ENCODE measurements around the gene PPIE. TPM values are rescaled to one million over a fixed set of nuclear protein-coding genes. Genes with fewer than 3 reads are reported as not detected.

The PPIE gene
- total RNA-seq, 1 experiment from 2014 or later, result 73.8 TPM

DNA sequence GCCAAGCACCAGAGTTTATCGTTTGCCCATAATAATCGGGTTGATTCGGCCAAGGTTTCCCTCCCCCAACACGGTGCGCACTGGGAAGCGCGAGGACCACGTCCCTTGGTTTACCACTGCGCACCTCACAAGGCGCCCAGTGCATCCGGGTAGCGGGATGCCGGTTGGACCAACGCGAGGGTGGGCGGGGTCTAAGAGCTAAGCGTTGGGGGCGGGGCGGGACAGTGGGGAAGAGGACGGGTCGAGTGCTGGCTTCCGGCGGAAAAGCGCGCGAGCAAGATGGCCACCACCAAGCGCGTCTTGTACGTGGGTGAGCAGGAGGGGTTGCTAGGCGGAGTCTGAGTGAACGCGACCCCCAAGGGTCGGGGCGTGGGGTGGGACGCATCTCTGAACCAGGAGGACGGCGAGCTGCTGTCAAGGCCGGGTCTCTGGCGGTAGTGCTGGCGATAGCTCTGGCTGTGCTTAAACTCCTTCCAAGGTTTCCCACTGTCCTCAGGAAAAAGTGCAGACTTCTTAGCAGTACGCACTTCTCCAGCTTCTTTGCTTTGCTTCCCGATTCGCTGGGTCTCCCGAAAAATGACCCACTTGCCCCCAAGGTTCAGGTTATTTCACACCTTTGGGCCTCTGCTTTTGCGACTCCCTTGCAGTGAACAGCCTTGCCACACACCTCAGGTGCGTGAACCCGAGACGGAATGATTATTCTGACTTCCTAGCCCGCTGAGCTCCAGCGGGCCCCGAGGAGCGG, at the start of gene PPIE (continued):
- TF ChIP-seq YY1 (IDR thresholded peaks at IDR 0.05; ENCODE audit: extremely low read depth, insufficient replicate concordance, low read depth, low read length), result peak; percentile 95

DNA sequence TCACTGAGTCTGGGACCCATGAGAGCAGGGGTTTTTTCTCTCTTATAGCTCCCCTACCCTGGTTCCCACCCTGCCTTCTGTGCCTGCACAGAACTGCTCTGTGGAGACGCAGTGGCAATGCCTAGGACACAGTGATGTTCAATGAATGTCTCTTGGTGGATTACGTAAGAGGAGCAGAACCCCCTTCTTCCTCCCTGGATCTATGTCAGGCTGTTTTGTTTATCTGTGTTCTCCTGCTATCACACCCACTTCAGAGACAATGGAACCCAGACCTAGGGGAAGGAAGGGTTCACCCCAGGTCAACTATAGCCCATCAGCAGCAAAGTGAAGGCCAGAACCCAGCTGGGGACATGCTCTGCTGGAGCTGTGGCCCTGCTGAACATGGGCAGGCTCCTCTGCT, 49.5 kb upstream of the PPIE start:
- Histone ChIP-seq H3K27ac (ENCODE audit: low read depth, low read length) (no peak overlapping the region), H3K27me3 (ENCODE audit: insufficient read depth, low read length) (no peaks in the 10 kb centered on the region), H3K4me2 (ENCODE audit: low read length) (no peak overlapping the region), H3K4me1 (ENCODE audit: control insufficient read depth in 1 of 2, insufficient read depth in 2 of 2, low read length in 2 of 2) (peaks cover 3 to 20% of the 10 kb centered on the region in 2 experiments; a peak in 2 of 4 replicates), H4K20me1 (ENCODE audit: insufficient read depth) (no peaks in the 10 kb centered on the region), H3K9ac (ENCODE audit: low read length) (no peak overlapping the region), H3K36me3 (ENCODE audit: control insufficient read depth in 1 of 2, insufficient read depth in 2 of 2, low read length in 2 of 2) (no peaks in the 10 kb centered on the region), H3K79me2 (ENCODE audit: insufficient read depth, low read length) (no peaks in the 10 kb centered on the region), H2AFZ (ENCODE audit: low read depth, low read length, poor library complexity, severe bottlenecking) (no peak overlapping the region), H3K4me3 (replicated peaks in 1 of 2; ENCODE audit: low read depth in 1 of 2, low read length in 2 of 2) (no peak overlapping the region), H3K9me3 (ENCODE audit: control insufficient read depth in 1 of 2, insufficient read depth in 1 of 2, low read depth in 1 of 2, low read length in 2 of 2) (no peaks in the 10 kb centered on the region), H3K9me2 (ENCODE audit: insufficient read depth) (no peaks in the 10 kb centered on the region)
- POLR2A ChIA-PET, result no interaction called here
- RAD21 ChIA-PET (ENCODE audit: low non-redundant PET in 1 of 2, low total read pairs in 2 of 2, uncharacterized antibody in 2 of 2, unreplicated experiment in 2 of 2), result no interaction called here
- ATAC-seq (no peak), DNase-seq (ENCODE audit: low read depth, low spot score) (no peak)
- BruUV-seq (replicated peaks), result no TSS peak
- intact Hi-C loops (cut with micrococcal nuclease), result no loop called here
- TF ChIP-seq ZFX (IDR thresholded peaks at IDR 0.05) (no peak), JUND (IDR thresholded peaks at IDR 0.05) (no peak), CBX3 (IDR thresholded peaks at IDR 0.05; ENCODE audit: low read depth) (no peak), SRF (IDR thresholded peaks at IDR 0.05; ENCODE audit: low read depth) (no peak), SIN3A (IDR thresholded peaks at IDR 0.05; ENCODE audit: low read depth) (no peak), EGR1 (IDR thresholded peaks at IDR 0.05; ENCODE audit: low read depth) (no peak), SP1 (IDR thresholded peaks at IDR 0.05; ENCODE audit: low read depth) (no peak), ELF1 (IDR thresholded peaks at IDR 0.05; ENCODE audit: borderline replicate concordance, low read depth) (no peak)
- TF ChIP-seq, protein P1, sequence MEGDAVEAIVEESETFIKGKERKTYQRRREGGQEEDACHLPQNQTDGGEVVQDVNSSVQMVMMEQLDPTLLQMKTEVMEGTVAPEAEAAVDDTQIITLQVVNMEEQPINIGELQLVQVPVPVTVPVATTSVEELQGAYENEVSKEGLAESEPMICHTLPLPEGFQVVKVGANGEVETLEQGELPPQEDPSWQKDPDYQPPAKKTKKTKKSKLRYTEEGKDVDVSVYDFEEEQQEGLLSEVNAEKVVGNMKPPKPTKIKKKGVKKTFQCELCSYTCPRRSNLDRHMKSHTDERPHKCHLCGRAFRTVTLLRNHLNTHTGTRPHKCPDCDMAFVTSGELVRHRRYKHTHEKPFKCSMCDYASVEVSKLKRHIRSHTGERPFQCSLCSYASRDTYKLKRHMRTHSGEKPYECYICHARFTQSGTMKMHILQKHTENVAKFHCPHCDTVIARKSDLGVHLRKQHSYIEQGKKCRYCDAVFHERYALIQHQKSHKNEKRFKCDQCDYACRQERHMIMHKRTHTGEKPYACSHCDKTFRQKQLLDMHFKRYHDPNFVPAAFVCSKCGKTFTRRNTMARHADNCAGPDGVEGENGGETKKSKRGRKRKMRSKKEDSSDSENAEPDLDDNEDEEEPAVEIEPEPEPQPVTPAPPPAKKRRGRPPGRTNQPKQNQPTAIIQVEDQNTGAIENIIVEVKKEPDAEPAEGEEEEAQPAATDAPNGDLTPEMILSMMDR (IDR thresholded peaks at IDR 0.05 in 2 of 3, conservative IDR thresholded peaks at IDR 0.05 in 1 of 3; ENCODE audit: borderline replicate concordance in 1 of 3, insufficient read depth in 1 of 3, low read depth in 2 of 3, low read length in 2 of 3), result no peak
- TF ChIP-seq, protein P2, sequence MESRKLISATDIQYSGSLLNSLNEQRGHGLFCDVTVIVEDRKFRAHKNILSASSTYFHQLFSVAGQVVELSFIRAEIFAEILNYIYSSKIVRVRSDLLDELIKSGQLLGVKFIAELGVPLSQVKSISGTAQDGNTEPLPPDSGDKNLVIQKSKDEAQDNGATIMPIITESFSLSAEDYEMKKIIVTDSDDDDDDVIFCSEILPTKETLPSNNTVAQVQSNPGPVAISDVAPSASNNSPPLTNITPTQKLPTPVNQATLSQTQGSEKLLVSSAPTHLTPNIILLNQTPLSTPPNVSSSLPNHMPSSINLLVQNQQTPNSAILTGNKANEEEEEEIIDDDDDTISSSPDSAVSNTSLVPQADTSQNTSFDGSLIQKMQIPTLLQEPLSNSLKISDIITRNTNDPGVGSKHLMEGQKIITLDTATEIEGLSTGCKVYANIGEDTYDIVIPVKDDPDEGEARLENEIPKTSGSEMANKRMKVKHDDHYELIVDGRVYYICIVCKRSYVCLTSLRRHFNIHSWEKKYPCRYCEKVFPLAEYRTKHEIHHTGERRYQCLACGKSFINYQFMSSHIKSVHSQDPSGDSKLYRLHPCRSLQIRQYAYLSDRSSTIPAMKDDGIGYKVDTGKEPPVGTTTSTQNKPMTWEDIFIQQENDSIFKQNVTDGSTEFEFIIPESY (IDR thresholded peaks at IDR 0.05; ENCODE audit: extremely low read depth, insufficient replicate concordance, low read length), result no peak
- TF ChIP-seq, protein P3, sequence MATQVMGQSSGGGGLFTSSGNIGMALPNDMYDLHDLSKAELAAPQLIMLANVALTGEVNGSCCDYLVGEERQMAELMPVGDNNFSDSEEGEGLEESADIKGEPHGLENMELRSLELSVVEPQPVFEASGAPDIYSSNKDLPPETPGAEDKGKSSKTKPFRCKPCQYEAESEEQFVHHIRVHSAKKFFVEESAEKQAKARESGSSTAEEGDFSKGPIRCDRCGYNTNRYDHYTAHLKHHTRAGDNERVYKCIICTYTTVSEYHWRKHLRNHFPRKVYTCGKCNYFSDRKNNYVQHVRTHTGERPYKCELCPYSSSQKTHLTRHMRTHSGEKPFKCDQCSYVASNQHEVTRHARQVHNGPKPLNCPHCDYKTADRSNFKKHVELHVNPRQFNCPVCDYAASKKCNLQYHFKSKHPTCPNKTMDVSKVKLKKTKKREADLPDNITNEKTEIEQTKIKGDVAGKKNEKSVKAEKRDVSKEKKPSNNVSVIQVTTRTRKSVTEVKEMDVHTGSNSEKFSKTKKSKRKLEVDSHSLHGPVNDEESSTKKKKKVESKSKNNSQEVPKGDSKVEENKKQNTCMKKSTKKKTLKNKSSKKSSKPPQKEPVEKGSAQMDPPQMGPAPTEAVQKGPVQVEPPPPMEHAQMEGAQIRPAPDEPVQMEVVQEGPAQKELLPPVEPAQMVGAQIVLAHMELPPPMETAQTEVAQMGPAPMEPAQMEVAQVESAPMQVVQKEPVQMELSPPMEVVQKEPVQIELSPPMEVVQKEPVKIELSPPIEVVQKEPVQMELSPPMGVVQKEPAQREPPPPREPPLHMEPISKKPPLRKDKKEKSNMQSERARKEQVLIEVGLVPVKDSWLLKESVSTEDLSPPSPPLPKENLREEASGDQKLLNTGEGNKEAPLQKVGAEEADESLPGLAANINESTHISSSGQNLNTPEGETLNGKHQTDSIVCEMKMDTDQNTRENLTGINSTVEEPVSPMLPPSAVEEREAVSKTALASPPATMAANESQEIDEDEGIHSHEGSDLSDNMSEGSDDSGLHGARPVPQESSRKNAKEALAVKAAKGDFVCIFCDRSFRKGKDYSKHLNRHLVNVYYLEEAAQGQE (IDR thresholded peaks at IDR 0.05; ENCODE audit: low read depth), result no peak
- CTCF ChIA-PET, result no interaction called here

Measured in HCT116 (cell line).